Stimulated activated naive B cell treated with anti-CD40 and anti-IgM and Interleukin-4, amounts not matched to agents 10 μg/mL and 1 μg/mL and 100 μg/mL, for 72 hours (primary cell): ENCODE data around the gene TES.
"Not testable (repeated sequence)": the region's sequence is repeated elsewhere in the genome, so short reads cannot be mapped to it uniquely, and the experiment has no call there.

Source experiments
- ATAC-seq, 2 donors: fragments of 150-1000 bp; cut with Tn5 transposase; replicated peaks; 2 replicates each; pipeline ENCODE4 v1.10.0; 2021; ENCODE audit warnings: moderate library complexity in 1 of 2
- DNase-seq: peaks from one replicate; pipeline ENCODE4 v3.0.0; 2021
- H3K27ac Mint-ChIP-seq: one replicate; pipeline ENCODE4 v1.8.0; 2022; ENCODE audit warnings: mild to moderate bottlenecking, mixed read lengths
- H3K27me3 Mint-ChIP-seq, 2 donors: one replicate each; pipeline ENCODE4 v1.8.0; 2022; ENCODE audit warnings: mixed read lengths in 2 of 2
- H3K36me3 Mint-ChIP-seq, 2 donors: one replicate each; pipeline ENCODE4 v1.8.0; 2022; ENCODE audit warnings: mixed read lengths in 2 of 2, mild to moderate bottlenecking in 1 of 2
- H3K4me1 Mint-ChIP-seq, 2 donors: one replicate each; pipeline ENCODE4 v1.8.0; 2022; ENCODE audit warnings: mixed read lengths in 2 of 2, mild to moderate bottlenecking in 1 of 2
- H3K4me3 Mint-ChIP-seq, 2 donors: one replicate each; pipeline ENCODE4 v1.8.0; 2022; ENCODE audit warnings: mild to moderate bottlenecking in 2 of 2, mixed read lengths in 2 of 2, moderate library complexity in 1 of 2
- H3K9me3 Mint-ChIP-seq, 2 donors: one replicate each; pipeline ENCODE4 v1.8.0; 2022; ENCODE audit warnings: mixed read lengths in 2 of 2, mild to moderate bottlenecking in 1 of 2

TES gene

GRCh38 chr7:116210345-116211005 lies at the start of gene TES:
TES (plus strand) TSS chr7:116210539; CDS start chr7:116210708, 169 bp downstream.
- DNase-seq, result peak; percentile 71
- H3K9me3 Mint-ChIP-seq, result no peaks in the 10 kb centered on the region
- H3K4me1 Mint-ChIP-seq, result peaks cover 18 to 36% of the 10 kb centered on the region in 2 donors
- H3K27me3 Mint-ChIP-seq, result no peaks in the 10 kb centered on the region
- peaks cover 2 to 4% of the 10 kb centered on the region in 2 donors for H3K36me3 Mint-ChIP-seq
- H3K4me3 Mint-ChIP-seq, result peak within 1 kb of the TSS; percentile 88 to 97
- ATAC-seq, result peak; percentile 86 to 91
- H3K27ac Mint-ChIP-seq, result peak within 1 kb of the TSS; percentile 97

DNA sequence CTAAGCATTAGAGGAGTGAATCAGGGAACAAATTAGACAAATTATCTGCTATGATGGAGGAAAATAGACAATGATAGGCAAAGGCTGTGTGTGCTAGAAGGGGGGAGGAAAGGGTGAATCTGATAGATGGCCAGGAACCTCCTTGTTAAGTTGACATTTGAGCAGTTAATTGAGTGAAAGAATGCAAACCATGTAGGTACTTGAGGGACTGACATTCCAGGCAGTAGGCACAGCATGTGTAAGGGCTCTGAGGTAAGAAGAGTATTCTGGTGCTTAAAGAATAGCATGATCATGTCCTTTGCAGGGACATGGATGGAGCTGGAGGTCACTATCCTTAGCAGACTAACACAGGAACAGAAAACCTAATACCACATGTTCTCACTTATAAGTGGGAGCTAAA lies 48.6 kb upstream of the TES start:
- Mint-ChIP-seq H3K4me1 (peaks cover 41 to 60% of the 10 kb centered on the region in 2 donors), H3K27ac (no peak overlapping the region), H3K27me3 (no peaks in the 10 kb centered on the region), H3K4me3 (no peak overlapping the region), H3K36me3 (peaks cover 0 to 2% of the 10 kb centered on the region in 2 donors), H3K9me3 (peaks cover 3 to 4% of the 10 kb centered on the region in 2 donors)
- no peak for ATAC-seq
- no peak for DNase-seq

DNA sequence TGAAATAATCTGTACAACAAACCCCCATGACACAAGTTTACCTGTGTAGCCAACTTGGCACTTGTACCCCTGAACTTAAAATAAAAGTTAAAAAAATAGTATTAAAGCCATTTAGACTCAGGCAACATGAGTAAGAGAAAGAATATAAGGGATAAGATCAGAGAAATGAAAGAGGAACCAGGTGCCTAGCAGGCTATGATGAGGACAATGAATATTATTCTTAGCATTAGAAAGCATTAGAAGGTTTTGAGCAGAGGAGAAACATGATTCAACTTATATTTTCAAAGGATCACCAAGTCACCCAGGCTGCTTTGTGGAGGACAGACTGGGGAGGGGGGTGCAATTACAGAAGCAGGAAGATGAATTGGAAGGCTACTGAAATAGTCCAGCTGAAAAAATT lies 48.1 kb upstream of the TES start:
- Mint-ChIP-seq H3K27me3 (no peaks in the 10 kb centered on the region), H3K4me3 (peak overlapping the region; percentile 34 to 64), H3K4me1 (peaks cover 44 to 65% of the 10 kb centered on the region in 2 donors), H3K9me3 (peaks cover 4 to 5% of the 10 kb centered on the region in 2 donors), H3K36me3 (peaks cover 0 to 2% of the 10 kb centered on the region in 2 donors), H3K27ac (peak overlapping the region; percentile 57)
- DNase-seq (no peak), ATAC-seq (peak; percentile 50 to 60)

- peaks cover 47 to 68% of the 10 kb centered on the region in 2 donors for H3K4me1 Mint-ChIP-seq
- no peak overlapping the region for H3K4me3 Mint-ChIP-seq
- no peak for DNase-seq
- peaks cover 0 to 2% of the 10 kb centered on the region in 2 donors for H3K36me3 Mint-ChIP-seq
- no peaks in the 10 kb centered on the region for H3K27me3 Mint-ChIP-seq
- ATAC-seq, result no peak
- H3K27ac Mint-ChIP-seq, result peak overlapping the region; percentile 17
- peaks cover 4 to 7% of the 10 kb centered on the region in 2 donors for H3K9me3 Mint-ChIP-seq
Observed at GRCh38 chr7:116162992-116163391, 47.3 kb upstream of the TES start.

- H3K4me3 Mint-ChIP-seq, result no peak overlapping the region
- peaks cover 4 to 7% of the 10 kb centered on the region in 2 donors for H3K9me3 Mint-ChIP-seq
- H3K27ac Mint-ChIP-seq, result no peak overlapping the region
- H3K4me1 Mint-ChIP-seq, result peaks cover 46 to 72% of the 10 kb centered on the region in 2 donors
- ATAC-seq (no peak), DNase-seq (no peak)
- H3K36me3 Mint-ChIP-seq, result peaks cover 0 to 2% of the 10 kb centered on the region in 2 donors
- H3K27me3 Mint-ChIP-seq, result no peaks in the 10 kb centered on the region
Observed at GRCh38 chr7:116164552-116165306, 45.6 kb upstream of the TES start.

GRCh38 chr7:116165717-116166116 lies 44.6 kb upstream of the TES start:
- peak overlapping the region; percentile 39 to 50 for H3K4me3 Mint-ChIP-seq
- peaks cover 4 to 7% of the 10 kb centered on the region in 2 donors for H3K9me3 Mint-ChIP-seq
- H3K4me1 Mint-ChIP-seq, result peaks cover 42 to 63% of the 10 kb centered on the region in 2 donors
- H3K36me3 Mint-ChIP-seq, result peaks cover 0 to 2% of the 10 kb centered on the region in 2 donors
- peak overlapping the region; percentile 96 for H3K27ac Mint-ChIP-seq
- no peaks in the 10 kb centered on the region for H3K27me3 Mint-ChIP-seq
- ATAC-seq (peak; percentile 90 to 92), DNase-seq (peak; percentile 35)

GRCh38 chr7:116166156-116166555 lies 44.2 kb upstream of the TES start:
- no peaks in the 10 kb centered on the region for H3K27me3 Mint-ChIP-seq
- H3K36me3 Mint-ChIP-seq, result peaks cover 0 to 2% of the 10 kb centered on the region in 2 donors
- peaks cover 4 to 7% of the 10 kb centered on the region in 2 donors for H3K9me3 Mint-ChIP-seq
- peaks cover 43 to 62% of the 10 kb centered on the region in 2 donors for H3K4me1 Mint-ChIP-seq
- DNase-seq (no peak), ATAC-seq (peak; percentile 15)
- H3K27ac Mint-ChIP-seq, result peak overlapping the region; percentile 96
- peak overlapping the region; percentile 39 to 50 for H3K4me3 Mint-ChIP-seq

GRCh38 chr7:116167177-116167576 lies 43.2 kb upstream of the TES start:
- H3K27me3 Mint-ChIP-seq, result no peaks in the 10 kb centered on the region
- no peak overlapping the region for H3K4me3 Mint-ChIP-seq
- peaks cover 38 to 53% of the 10 kb centered on the region in 2 donors for H3K4me1 Mint-ChIP-seq
- ATAC-seq, result no peak
- H3K36me3 Mint-ChIP-seq, result peaks cover 0 to 2% of the 10 kb centered on the region in 2 donors
- no peak for DNase-seq
- H3K27ac Mint-ChIP-seq, result peak overlapping the region; percentile 83
- H3K9me3 Mint-ChIP-seq, result peaks cover 4 to 7% of the 10 kb centered on the region in 2 donors

DNA sequence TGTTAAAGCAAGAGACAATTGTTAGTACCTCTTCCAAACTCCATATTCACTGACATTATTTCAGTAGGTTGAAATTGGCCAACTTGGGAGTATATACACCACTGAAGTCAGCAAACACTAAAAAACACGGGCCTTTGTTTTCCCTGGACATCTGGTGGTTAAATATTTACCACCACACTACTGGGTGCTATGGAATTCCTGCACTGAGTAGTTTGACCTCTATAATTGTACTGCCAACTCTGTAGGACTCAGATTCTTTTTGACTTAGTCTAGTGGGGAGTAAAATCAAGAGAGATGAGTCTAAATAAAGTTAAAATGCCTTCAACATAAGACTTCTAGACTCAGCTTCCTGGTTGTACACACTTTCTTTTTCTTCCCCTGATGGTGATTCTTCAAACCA lies 41.3 kb upstream of the TES start:
- peaks cover 4 to 7% of the 10 kb centered on the region in 2 donors for H3K9me3 Mint-ChIP-seq
- ATAC-seq, result no peak
- no peak overlapping the region for H3K27ac Mint-ChIP-seq
- no peak for DNase-seq
- peaks cover 0 to 2% of the 10 kb centered on the region in 2 donors for H3K36me3 Mint-ChIP-seq
- H3K27me3 Mint-ChIP-seq, result no peaks in the 10 kb centered on the region
- peaks cover 23 to 34% of the 10 kb centered on the region in 2 donors for H3K4me1 Mint-ChIP-seq
- no peak overlapping the region for H3K4me3 Mint-ChIP-seq

- DNase-seq (no peak), ATAC-seq (no peak)
- Mint-ChIP-seq H3K4me3 (no peak overlapping the region), H3K36me3 (peaks cover 0 to 5% of the 10 kb centered on the region in 2 donors), H3K27me3 (no peaks in the 10 kb centered on the region), H3K9me3 (peaks cover 6 to 8% of the 10 kb centered on the region in 2 donors), H3K27ac (no peak overlapping the region), H3K4me1 (peaks cover 19 to 28% of the 10 kb centered on the region in 2 donors)
Observed at GRCh38 chr7:116170180-116170579, 40.2 kb upstream of the TES start.

DNA sequence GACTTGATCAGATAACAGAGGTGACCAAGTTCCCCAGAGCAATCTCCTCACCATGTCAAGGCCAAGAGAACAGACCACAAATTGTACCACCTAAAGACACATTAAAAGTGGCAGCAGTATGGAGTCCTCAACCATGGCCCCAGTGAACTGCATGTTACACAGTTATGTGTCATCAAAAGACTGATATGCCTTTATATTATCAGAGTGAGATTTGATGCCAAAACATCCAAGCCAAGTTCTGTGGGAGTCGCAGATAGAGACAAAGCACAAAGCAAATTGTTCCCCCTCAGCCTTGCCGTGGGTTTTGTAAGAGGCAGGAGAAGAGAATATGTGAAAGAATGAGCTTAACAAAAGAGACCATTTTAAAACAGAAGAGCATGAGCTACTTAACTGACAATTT lies 39.2 kb upstream of the TES start:
- peaks cover 8 to 11% of the 10 kb centered on the region in 2 donors for H3K9me3 Mint-ChIP-seq
- ATAC-seq (peak in 1 of 2 donors; percentile 48), DNase-seq (no peak)
- H3K4me1 Mint-ChIP-seq, result peaks cover 14 to 21% of the 10 kb centered on the region in 2 donors
- no peaks in the 10 kb centered on the region for H3K27me3 Mint-ChIP-seq
- H3K36me3 Mint-ChIP-seq, result peaks cover 0 to 5% of the 10 kb centered on the region in 2 donors
- no peak overlapping the region for H3K27ac Mint-ChIP-seq
- H3K4me3 Mint-ChIP-seq, result no peak overlapping the region

- Mint-ChIP-seq H3K4me1 (peaks cover 5 to 8% of the 10 kb centered on the region in 2 donors), H3K36me3 (peaks cover 0 to 5% of the 10 kb centered on the region in 2 donors), H3K27ac (no peak overlapping the region), H3K9me3 (peaks cover 4 to 5% of the 10 kb centered on the region in 2 donors), H3K4me3 (no peak overlapping the region), H3K27me3 (no peaks in the 10 kb centered on the region)
- DNase-seq (no peak), ATAC-seq (no peak)
Observed at GRCh38 chr7:116172353-116172752, 38.0 kb upstream of the TES start.

DNA sequence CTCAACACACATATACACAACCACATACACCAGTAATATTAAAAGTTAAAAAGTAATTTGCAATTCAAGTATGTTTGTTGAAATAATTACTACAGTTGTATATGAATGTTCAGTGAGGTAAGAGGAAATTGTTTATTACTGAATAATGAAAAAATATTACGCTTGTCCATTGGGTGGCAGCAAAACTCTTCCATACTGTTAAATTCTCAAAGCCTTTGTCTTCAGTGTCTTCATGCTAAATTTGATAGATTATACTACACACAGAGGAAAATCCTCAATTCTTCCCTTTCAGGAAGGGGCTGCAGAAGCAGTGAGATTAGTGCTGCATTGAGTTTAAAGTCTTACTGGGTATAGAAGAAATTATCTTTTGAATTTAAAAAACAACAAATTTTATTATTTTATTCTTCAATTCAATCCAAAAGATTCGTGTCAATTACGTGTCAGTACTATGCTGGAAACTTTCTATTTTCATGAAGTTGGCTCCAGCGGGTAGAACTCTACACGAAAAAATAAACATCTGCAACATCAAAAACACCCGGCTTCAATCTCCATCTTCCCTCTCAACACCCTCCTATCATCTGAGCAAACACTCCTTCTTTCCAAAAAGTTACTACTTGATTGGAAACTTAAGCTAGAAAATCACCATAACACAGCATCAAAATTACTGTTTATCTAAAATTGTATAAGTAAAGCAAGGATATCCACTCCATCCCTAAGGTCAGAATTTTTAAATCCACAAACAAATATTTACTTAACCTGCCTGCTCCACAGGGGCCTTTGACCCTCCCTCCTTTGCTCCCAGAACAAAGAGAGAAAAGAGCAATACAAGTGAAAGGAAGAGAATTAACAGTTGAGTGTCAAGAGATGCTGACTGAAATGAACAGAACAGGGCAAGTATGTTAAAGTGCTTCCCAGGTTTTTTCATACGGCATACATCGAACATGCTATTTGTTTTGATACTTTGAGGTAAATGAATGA lies 37.0 kb upstream of the TES start:
- no peak overlapping the region for H3K4me3 Mint-ChIP-seq
- ATAC-seq (peak in 1 of 2 donors; percentile 41), DNase-seq (no peak)
- H3K36me3 Mint-ChIP-seq, result peaks cover 0 to 5% of the 10 kb centered on the region in 2 donors
- peaks cover 3 to 4% of the 10 kb centered on the region in 2 donors for H3K9me3 Mint-ChIP-seq
- H3K27me3 Mint-ChIP-seq, result no peaks in the 10 kb centered on the region
- H3K27ac Mint-ChIP-seq, result no peak overlapping the region
- peaks cover 3 to 6% of the 10 kb centered on the region in 2 donors for H3K4me1 Mint-ChIP-seq

GRCh38 chr7:116175095-116175494 lies 35.2 kb upstream of the TES start:
- H3K4me1 Mint-ChIP-seq, ATAC-seq, H3K9me3 Mint-ChIP-seq, H3K27me3 Mint-ChIP-seq, H3K27ac Mint-ChIP-seq, H3K36me3 Mint-ChIP-seq, DNase-seq, H3K4me3 Mint-ChIP-seq: not testable (repeated sequence)
